Measurements from ENCODE around the gene MRAS. TPM values are rescaled to one million over a fixed set of nuclear protein-coding genes. Genes with fewer than 3 reads are reported as not detected.
A peak's percentile ranks its signal among the peaks of the same experiment; 100 is the strongest.

MRAS gene
- total RNA-seq, 1 donor from 2014 or later = 349 TPM

DNA sequence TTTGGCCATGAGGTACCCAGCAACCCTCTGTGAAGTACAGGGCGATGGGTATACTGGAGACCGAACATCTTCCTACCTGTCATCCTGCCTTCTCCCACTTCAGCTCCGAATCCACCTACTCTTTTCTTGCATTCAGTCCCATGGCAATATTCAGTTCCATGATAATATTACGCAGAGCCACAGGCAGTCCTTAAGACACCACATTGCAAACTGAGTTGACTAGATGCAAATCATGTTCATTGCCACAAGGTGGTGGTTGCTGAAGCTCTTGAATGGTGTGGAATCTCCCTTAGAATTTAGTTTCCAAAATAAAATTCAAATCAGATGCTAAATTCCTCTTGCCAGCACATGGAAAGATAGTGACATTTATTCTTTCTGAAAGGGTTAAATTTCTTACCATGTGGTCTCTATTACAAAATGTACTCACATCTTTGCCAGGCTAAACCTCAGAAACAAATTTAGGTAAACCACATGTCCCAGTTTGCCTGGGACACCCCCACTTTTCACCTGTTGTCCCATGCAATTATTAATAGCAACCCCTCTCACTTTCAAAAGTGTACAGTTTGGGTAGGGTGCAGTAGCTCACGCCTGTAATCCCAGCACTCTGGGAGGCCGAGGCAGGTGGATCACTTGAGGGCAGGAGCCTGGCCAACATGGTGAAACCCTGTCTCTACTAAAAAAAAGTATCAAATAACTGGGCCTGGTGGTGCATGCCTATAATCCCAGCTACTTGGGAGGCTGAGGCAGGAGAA lies 17.1 kb upstream of the MRAS start:
- H3K27me3 ChIP-seq (ENCODE audit: low read depth) = no peaks in the 10 kb centered on the region
- intact Hi-C loops (cut with micrococcal nuclease) = loop anchor here (10.0 kb wide), 1 partner anchor 83 kb away; no protein-coding TSS in a partner anchor
- H3K4me1 ChIP-seq = peaks cover 24% of the 10 kb centered on the region
- TF ChIP-seq, protein P1, sequence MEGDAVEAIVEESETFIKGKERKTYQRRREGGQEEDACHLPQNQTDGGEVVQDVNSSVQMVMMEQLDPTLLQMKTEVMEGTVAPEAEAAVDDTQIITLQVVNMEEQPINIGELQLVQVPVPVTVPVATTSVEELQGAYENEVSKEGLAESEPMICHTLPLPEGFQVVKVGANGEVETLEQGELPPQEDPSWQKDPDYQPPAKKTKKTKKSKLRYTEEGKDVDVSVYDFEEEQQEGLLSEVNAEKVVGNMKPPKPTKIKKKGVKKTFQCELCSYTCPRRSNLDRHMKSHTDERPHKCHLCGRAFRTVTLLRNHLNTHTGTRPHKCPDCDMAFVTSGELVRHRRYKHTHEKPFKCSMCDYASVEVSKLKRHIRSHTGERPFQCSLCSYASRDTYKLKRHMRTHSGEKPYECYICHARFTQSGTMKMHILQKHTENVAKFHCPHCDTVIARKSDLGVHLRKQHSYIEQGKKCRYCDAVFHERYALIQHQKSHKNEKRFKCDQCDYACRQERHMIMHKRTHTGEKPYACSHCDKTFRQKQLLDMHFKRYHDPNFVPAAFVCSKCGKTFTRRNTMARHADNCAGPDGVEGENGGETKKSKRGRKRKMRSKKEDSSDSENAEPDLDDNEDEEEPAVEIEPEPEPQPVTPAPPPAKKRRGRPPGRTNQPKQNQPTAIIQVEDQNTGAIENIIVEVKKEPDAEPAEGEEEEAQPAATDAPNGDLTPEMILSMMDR (IDR thresholded peaks at IDR 0.05; ENCODE audit: borderline replicate concordance) = peak; percentile 34
- H3K36me3 ChIP-seq = no peaks in the 10 kb centered on the region
- DNase-seq = no peak
- H3K9me3 ChIP-seq (replicated peaks) = no peaks in the 10 kb centered on the region
- no peak overlapping the region for H3K27ac ChIP-seq (replicated peaks)
- H3K4me3 ChIP-seq = no peak overlapping the region

DNA sequence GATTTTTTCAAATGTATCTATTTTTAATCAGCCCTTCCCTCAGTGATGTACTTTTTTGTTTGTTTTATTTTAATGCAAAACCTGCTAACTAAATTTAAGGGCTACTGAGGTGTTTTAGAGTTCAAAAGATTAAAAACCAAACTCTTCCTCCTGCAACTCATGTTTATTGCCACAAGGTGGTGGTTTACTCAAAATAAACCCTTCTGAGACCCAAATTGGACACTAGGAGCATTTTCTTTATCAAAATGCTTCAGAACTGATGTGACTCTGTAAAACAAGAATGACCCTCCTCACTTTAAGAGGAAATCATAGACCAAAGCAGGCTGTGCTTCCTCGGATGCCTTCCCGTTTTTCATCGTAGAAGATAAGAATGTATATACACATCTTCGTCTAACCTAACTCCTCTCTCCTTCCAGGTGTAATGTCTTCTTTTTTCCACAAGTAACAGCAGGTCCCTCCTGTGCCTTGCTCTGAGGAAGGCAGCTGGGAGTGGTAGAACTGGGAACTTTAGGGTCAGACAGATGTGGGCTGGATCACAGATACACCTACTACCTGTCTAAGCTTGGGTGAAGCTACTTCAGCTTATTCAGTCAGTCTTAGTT lies 15.8 kb upstream of the MRAS start:
- no peaks in the 10 kb centered on the region for H3K9me3 ChIP-seq (replicated peaks)
- no peaks in the 10 kb centered on the region for H3K36me3 ChIP-seq
- H3K4me1 ChIP-seq = peaks cover 25% of the 10 kb centered on the region
- no peak for DNase-seq
- intact Hi-C loops (cut with micrococcal nuclease) = loop anchor here (10.0 kb wide), 1 partner anchor 82 kb away; no protein-coding TSS in a partner anchor
- TF ChIP-seq, protein P1 (IDR thresholded peaks at IDR 0.05; ENCODE audit: borderline replicate concordance) = peak; percentile 75
- H3K4me3 ChIP-seq = no peak overlapping the region
- H3K27ac ChIP-seq (replicated peaks) = no peak overlapping the region
- H3K27me3 ChIP-seq (ENCODE audit: low read depth) = no peaks in the 10 kb centered on the region

DNA sequence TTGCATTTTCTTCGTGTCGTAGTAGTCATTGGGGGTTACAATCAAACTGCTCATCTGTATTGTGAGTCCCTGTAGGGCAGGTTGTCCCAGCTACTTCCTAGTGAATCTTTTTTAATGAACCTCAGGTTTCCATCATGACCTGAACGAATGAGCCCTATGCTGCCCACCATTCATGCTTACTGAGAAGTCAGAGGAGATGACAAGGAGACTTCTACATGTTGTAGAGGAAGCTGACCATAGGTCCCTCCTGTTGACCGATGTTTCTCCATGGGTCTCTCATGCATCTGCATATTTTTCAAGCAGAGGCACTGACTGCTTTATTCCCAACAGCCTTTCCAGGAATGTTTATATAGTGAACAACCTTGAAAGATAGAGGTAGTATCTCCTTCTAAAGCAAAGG lies 13.8 kb upstream of the MRAS start:
- intact Hi-C loops (cut with micrococcal nuclease) = loop anchor here (10.0 kb wide), 1 partner anchor 80 kb away; no protein-coding TSS in a partner anchor
- no peak for DNase-seq

DNA sequence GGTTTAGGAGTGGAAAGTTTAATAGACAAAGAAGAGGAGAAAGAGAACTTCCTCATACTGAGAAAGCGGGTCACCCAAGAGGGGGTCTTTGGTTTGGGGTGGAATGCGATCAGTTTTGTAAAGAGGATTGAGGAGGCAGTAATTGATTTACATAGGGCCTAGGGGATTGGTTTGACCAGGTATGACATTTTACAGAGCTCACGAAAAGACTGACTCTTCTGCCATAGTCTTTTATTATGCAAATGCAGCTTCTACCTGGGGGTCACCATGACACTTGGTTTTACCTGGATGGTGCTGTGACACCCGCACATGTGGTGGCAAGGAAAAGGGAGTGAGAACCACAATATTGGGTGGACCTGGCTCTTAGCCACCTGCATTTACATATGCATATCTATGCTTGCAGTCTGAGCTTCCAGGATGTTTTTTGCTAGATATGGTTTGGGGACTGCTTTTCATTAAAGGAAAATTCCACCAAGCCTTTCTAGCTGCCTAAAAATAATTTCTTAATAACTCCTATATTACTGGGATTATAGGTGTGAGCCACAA lies 11.9 kb upstream of the MRAS start:
- Histone ChIP-seq H3K9me3 (replicated peaks) (no peaks in the 10 kb centered on the region), H3K4me1 (peaks cover 21% of the 10 kb centered on the region), H3K27me3 (ENCODE audit: low read depth) (no peaks in the 10 kb centered on the region), H3K4me3 (no peak overlapping the region), H3K27ac (replicated peaks) (no peak overlapping the region), H3K36me3 (no peaks in the 10 kb centered on the region)
- intact Hi-C loops (cut with micrococcal nuclease) = loop anchor here (10.0 kb wide), 1 partner anchor 78 kb away; no protein-coding TSS in a partner anchor
- no peak for DNase-seq
- TF ChIP-seq, protein P1 (IDR thresholded peaks at IDR 0.05; ENCODE audit: borderline replicate concordance) = no peak

More for the DNA sequence above, 13.8 kb upstream of the MRAS start:
- no peak overlapping the region for H3K27ac ChIP-seq (replicated peaks)
- peaks cover 26% of the 10 kb centered on the region for H3K4me1 ChIP-seq
- no peaks in the 10 kb centered on the region for H3K36me3 ChIP-seq
- TF ChIP-seq, protein P1 (IDR thresholded peaks at IDR 0.05; ENCODE audit: borderline replicate concordance) = no peak
- no peaks in the 10 kb centered on the region for H3K27me3 ChIP-seq (ENCODE audit: low read depth)
- H3K4me3 ChIP-seq = no peak overlapping the region
- H3K9me3 ChIP-seq (replicated peaks) = no peaks in the 10 kb centered on the region

DNA sequence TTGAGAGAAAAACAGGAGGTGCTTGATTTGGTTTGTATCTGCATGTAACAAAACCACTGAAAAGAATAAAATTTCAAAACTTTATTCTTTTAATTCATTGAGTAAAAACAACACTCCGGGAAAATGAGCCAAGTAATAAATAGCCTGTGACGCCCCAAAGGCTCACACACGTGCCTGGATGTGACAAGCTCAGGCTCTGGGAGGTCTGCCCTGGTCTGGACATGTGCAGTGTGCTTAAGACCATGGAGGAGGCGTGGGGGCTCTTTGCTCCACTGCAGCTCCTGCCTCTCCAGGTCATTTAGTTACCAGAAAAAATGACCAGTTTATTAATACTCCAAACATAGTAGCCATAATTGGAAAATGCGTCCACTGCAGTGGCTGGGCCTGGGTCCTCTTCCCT lies 10.1 kb upstream of the MRAS start:
- Histone ChIP-seq H3K4me3 (no peak overlapping the region), H3K27ac (replicated peaks) (peak overlapping the region; percentile 30), H3K27me3 (ENCODE audit: low read depth) (no peaks in the 10 kb centered on the region), H3K4me1 (peaks cover 17% of the 10 kb centered on the region), H3K36me3 (no peaks in the 10 kb centered on the region), H3K9me3 (replicated peaks) (no peaks in the 10 kb centered on the region)
- DNase-seq = no peak
- TF ChIP-seq, protein P1 (IDR thresholded peaks at IDR 0.05; ENCODE audit: borderline replicate concordance) = no peak
- intact Hi-C loops (cut with micrococcal nuclease) = loop anchor here (10.0 kb wide), 1 partner anchor 77 kb away; no protein-coding TSS in a partner anchor
